A549 treated with Mapracorat at 1 μM for 4 hours (cell line): ENCODE results near the gene EVX2. TPM values are rescaled to one million over a fixed set of nuclear protein-coding genes. Genes with fewer than 3 reads are reported as not detected.

Experiments used
- total RNA-seq: library from RNA; stranded (reverse); fragments of 200-300 nt; extraction: Qiagen RNA extraction; gene quantifications from 5 replicates; pipeline ENCODE4 v1.2.3, GENCODE V29; 2022

Gene EVX2
- not detected in 5 replicates for total RNA-seq

GRCh38 chr2:176083796-176084261, at the start of gene EVX2:
Gene EVX2, minus strand, starts transcription at chr2:176083962. Its CDS starts 186 bp downstream, at chr2:176083776.

GRCh38 chr2:176128982-176129796, 45.4 kb upstream of the EVX2 start, which contains the start of gene HOXD8:
Gene HOXD8, plus strand, starts transcription at chr2:176129705. Its CDS starts 662 bp downstream, at chr2:176130367.

GRCh38 chr2:176122683-176123410, 39.1 kb upstream of the EVX2 start, which contains the start of gene HOXD9:
Gene HOXD9, plus strand, starts transcription at chr2:176122719. Its CDS starts 50 bp downstream, at chr2:176122769.

GRCh38 chr2:176115883-176116813, 32.4 kb upstream of the EVX2 start, which contains the start of gene HOXD10:
Gene HOXD10, plus strand, starts transcription at chr2:176116778. Its CDS starts 56 bp downstream, at chr2:176116834.

GRCh38 chr2:176106581-176107539, 23.1 kb upstream of the EVX2 start, which contains the start of gene HOXD11:
Gene HOXD11, plus strand, starts transcription at chr2:176107280. Its CDS starts 76 bp downstream, at chr2:176107356.

GRCh38 chr2:176099728-176100546, 16.2 kb upstream of the EVX2 start, which contains the start of gene HOXD12:
Gene HOXD12, plus strand, starts transcription at chr2:176099795. Its CDS starts 7 bp downstream, at chr2:176099802.

GRCh38 chr2:176092270-176093144, 8.7 kb upstream of the EVX2 start, which contains the start of gene HOXD13:
Gene HOXD13, plus strand, starts transcription at chr2:176092721. Its CDS starts 170 bp downstream, at chr2:176092891.

Other genes starting within 250 kb of the EVX2 start
- 9.5 to 15.9 TPM (median 13.8 TPM) in 5 replicates for gene LNPK, start 81.7 kb downstream of the EVX2 start, total RNA-seq
- 0.12 to 0.30 TPM (median 0.22 TPM) in 5 replicates for gene HOXD13, start 8.8 kb upstream of the EVX2 start, total RNA-seq
- not detected in 5 replicates for gene HOXD12, start 15.8 kb upstream of the EVX2 start, total RNA-seq
- 5.6 to 8.0 TPM (median 6.2 TPM) in 5 replicates for gene HOXD11, start 23.3 kb upstream of the EVX2 start, total RNA-seq
- gene HOXD10, start 32.8 kb upstream of the EVX2 start, total RNA-seq, result 4.4 to 6.4 TPM (median 5.4 TPM) in 5 replicates
- 1.1 to 1.8 TPM (median 1.6 TPM) in 5 replicates for gene HOXD9, start 38.8 kb upstream of the EVX2 start, total RNA-seq
- 4.6 to 6.0 TPM (median 5.6 TPM) in 5 replicates for gene HOXD8, start 45.7 kb upstream of the EVX2 start, total RNA-seq
- 0.27 to 0.67 TPM (median 0.50 TPM) in 5 replicates for gene HOXD4, start 67.6 kb upstream of the EVX2 start, total RNA-seq
- gene HOXD3, start 73.3 kb upstream of the EVX2 start, total RNA-seq, result 0.20 to 0.30 TPM in 2 of 5 replicates, not detected in the others
- 0.06 to 0.19 TPM (median 0.17 TPM) in 5 replicates for gene HOXD1, start 104.7 kb upstream of the EVX2 start, total RNA-seq
- 40.3 to 46.4 TPM (median 41.8 TPM) in 5 replicates for gene MTX2, start 185.5 kb upstream of the EVX2 start, total RNA-seq